Brain microvascular endothelial cell (primary cell): ENCODE results near the gene TSPAN14.

Experiments
- DNase-seq: peaks from one replicate; pipeline ENCODE4 v3.0.0-alpha.2; 2020
- H3K27ac ChIP-seq: fragments of 250-450 bp; sonication (Bioruptor Pico); 2 replicates; pipeline ENCODE4 v1.5.1; 2020; ENCODE audit warnings: mild to moderate bottlenecking, moderate library complexity
- H3K27me3 ChIP-seq: fragments of 250-450 bp; sonication (Bioruptor Pico); replicated peaks from 2 replicates; pipeline ENCODE4 v1.5.1; 2020; ENCODE audit warnings: mild to moderate bottlenecking
- H3K36me3 ChIP-seq: fragments of 250-450 bp; sonication (Bioruptor Pico); replicated peaks from 2 replicates; pipeline ENCODE4 v1.5.1; 2020; ENCODE audit warnings: mild to moderate bottlenecking
- H3K4me3 ChIP-seq: 2 replicates; pipeline ENCODE4 v1.5.1; 2011; ENCODE audit warnings: low read depth, mild to moderate bottlenecking, control low read depth, low read length, moderate library complexity
- in situ Hi-C: cut with HindIII; loops from 2 replicates; pipeline ENCODE4 v1.10.0; 2017; ENCODE audit warnings: low sequenced_read_pairs, low pct_ligation_motif_present
- TF ChIP-seq, protein P1 (sequence below): IDR thresholded peaks from 2 replicates; pipeline ENCODE4 v1.5.1; 2011; ENCODE audit warnings: low read depth, mild to moderate bottlenecking, moderate library complexity, low read length, control low read depth, inconsistent platforms; ENCODE audit errors: missing control alignments

TSPAN14 gene

GRCh38 chr10:80516506-80517075 lies 62.5 kb downstream of the TSPAN14 start:
- TF ChIP-seq, protein P1, sequence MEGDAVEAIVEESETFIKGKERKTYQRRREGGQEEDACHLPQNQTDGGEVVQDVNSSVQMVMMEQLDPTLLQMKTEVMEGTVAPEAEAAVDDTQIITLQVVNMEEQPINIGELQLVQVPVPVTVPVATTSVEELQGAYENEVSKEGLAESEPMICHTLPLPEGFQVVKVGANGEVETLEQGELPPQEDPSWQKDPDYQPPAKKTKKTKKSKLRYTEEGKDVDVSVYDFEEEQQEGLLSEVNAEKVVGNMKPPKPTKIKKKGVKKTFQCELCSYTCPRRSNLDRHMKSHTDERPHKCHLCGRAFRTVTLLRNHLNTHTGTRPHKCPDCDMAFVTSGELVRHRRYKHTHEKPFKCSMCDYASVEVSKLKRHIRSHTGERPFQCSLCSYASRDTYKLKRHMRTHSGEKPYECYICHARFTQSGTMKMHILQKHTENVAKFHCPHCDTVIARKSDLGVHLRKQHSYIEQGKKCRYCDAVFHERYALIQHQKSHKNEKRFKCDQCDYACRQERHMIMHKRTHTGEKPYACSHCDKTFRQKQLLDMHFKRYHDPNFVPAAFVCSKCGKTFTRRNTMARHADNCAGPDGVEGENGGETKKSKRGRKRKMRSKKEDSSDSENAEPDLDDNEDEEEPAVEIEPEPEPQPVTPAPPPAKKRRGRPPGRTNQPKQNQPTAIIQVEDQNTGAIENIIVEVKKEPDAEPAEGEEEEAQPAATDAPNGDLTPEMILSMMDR, result no peak
- in situ Hi-C loops, result no loop called here
- no peak overlapping the region for H3K4me3 ChIP-seq
- no peak for DNase-seq
- H3K27me3 ChIP-seq, result no peaks in the 10 kb centered on the region
- peaks cover 89% of the 10 kb centered on the region for H3K36me3 ChIP-seq
- H3K27ac ChIP-seq, result no peak overlapping the region

DNA sequence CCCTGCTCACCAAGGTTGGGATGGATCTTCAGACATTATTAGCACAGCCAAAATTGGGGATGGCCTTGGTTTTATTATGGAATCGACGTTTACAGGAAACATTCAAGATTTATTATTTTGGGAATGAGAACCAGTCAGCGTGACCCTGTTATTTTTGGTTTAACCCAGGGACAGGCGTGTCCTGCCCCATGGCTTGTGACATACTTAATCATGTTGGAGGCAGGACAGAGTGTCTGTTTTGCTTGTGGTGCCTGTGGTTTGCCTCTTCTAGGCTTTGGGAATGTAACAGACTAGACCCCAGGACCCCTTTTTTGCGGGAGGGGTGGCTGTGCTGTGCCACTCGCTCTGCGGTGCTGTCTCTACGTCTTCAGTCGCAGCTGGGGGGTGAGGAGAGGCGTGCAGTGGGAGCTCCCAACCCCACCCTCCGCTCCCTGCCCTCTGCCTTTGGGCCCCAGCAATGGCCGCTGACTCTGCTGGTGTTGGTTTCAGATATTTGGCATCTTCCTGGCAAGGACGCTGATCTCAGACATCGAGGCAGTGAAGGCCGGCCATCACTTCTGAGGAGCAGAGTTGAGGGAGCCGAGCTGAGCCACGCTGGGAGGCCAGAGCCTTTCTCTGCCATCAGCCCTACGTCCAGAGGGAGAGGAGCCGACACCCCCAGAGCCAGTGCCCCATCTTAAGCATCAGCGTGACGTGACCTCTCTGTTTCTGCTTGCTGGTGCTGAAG lies 63.5 kb downstream of the TSPAN14 start:
- Histone ChIP-seq H3K4me3 (no peak overlapping the region), H3K36me3 (peaks cover 87% of the 10 kb centered on the region), H3K27ac (no peak overlapping the region), H3K27me3 (no peaks in the 10 kb centered on the region)
- in situ Hi-C loops, result no loop called here
- TF ChIP-seq, protein P1, result no peak
- DNase-seq, result no peak

- in situ Hi-C loops, result no loop called here
- DNase-seq, result no peak
- Histone ChIP-seq H3K4me3 (no peak overlapping the region), H3K36me3 (peaks cover 83% of the 10 kb centered on the region), H3K27ac (no peak overlapping the region), H3K27me3 (no peaks in the 10 kb centered on the region)
- TF ChIP-seq, protein P1, result no peak
Observed at GRCh38 chr10:80518143-80518806, 64.2 kb downstream of the TSPAN14 start.

- Histone ChIP-seq H3K27ac (no peak overlapping the region), H3K4me3 (no peak overlapping the region), H3K27me3 (no peaks in the 10 kb centered on the region), H3K36me3 (peaks cover 77% of the 10 kb centered on the region)
- no peak for DNase-seq
- in situ Hi-C loops, result no loop called here
- TF ChIP-seq, protein P1, result no peak
Observed at GRCh38 chr10:80518807-80519360, 64.8 kb downstream of the TSPAN14 start.

- no peak for DNase-seq
- Histone ChIP-seq H3K36me3 (peaks cover 65% of the 10 kb centered on the region), H3K27me3 (no peaks in the 10 kb centered on the region), H3K27ac (no peak overlapping the region), H3K4me3 (no peak overlapping the region)
- TF ChIP-seq, protein P1, result no peak
- in situ Hi-C loops, result no loop called here
Observed at GRCh38 chr10:80519936-80520650, 66.0 kb downstream of the TSPAN14 start.
